ENCODE results near the gene OMG. TPM values are rescaled to one million over a fixed set of nuclear protein-coding genes. Genes with fewer than 3 reads are reported as not detected.
"Not testable (repeated sequence)": the region's sequence is repeated elsewhere in the genome, so short reads cannot be mapped to it uniquely, and the experiment has no call there.

Gene OMG
- total RNA-seq, 1 donor from 2014 or later = not detected

DNA sequence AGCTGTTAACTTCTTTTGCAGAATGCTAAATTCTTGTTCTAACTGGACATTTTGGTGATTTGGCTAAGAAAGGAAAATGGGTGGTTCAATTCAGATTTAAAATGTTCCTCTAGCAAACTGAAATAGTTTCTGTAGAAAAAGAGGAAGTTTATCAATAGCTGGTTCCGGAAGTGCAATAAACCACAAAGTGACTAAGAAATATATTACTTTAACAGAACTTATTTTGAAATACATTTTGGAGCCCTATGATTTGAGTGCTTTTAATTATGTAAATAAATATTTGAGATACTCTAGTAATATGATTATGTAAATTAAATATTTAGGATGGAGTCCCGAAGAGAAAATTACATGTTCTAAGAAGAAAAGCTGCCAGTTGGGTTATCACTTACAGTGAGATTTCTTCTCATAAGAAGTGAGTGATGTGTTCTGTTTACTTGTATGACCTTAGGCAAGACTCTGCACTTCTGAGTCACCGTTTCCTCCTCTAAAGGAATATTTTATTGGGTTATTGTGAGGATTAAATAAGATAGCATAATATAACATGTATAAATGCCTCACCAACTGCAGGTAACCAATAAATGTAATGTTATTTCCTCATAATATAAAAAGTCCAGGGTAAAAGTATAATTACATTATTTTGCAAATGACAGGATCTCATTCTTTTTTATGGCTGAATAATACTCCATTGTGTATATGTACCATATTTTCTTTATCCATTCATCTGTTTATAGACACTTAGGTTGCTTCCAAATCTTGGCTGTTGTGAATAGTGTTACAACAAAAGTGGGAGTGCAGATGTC, 17.1 kb upstream of the OMG start, which contains the start of gene EVI2B:
Gene EVI2B, minus strand, starts transcription at position 73 of the 800 bp plus-strand sequence. CDS start 8,445 bp downstream, outside the sequence.
- Mint-ChIP-seq H3K27me3 (ENCODE audit: unreplicated experiment) (peaks cover 1% of the 10 kb centered on the region), H3K36me3 (ENCODE audit: low read depth, unreplicated experiment) (peaks cover 5% of the 10 kb centered on the region), H3K27ac (ENCODE audit: unreplicated experiment) (no peak within 1 kb of the TSS), H3K9me3 (ENCODE audit: unreplicated experiment) (no peaks in the 10 kb centered on the region), H3K4me3 (ENCODE audit: unreplicated experiment) (no peak within 1 kb of the TSS), H3K4me1 (ENCODE audit: unreplicated experiment) (peaks cover 17% of the 10 kb centered on the region)
- TF ChIP-seq, protein P1, sequence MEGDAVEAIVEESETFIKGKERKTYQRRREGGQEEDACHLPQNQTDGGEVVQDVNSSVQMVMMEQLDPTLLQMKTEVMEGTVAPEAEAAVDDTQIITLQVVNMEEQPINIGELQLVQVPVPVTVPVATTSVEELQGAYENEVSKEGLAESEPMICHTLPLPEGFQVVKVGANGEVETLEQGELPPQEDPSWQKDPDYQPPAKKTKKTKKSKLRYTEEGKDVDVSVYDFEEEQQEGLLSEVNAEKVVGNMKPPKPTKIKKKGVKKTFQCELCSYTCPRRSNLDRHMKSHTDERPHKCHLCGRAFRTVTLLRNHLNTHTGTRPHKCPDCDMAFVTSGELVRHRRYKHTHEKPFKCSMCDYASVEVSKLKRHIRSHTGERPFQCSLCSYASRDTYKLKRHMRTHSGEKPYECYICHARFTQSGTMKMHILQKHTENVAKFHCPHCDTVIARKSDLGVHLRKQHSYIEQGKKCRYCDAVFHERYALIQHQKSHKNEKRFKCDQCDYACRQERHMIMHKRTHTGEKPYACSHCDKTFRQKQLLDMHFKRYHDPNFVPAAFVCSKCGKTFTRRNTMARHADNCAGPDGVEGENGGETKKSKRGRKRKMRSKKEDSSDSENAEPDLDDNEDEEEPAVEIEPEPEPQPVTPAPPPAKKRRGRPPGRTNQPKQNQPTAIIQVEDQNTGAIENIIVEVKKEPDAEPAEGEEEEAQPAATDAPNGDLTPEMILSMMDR (IDR thresholded peaks at IDR 0.05; ENCODE audit: unreplicated experiment) = no peak
- DNase-seq (ENCODE audit: low spot score) = no peak

DNA sequence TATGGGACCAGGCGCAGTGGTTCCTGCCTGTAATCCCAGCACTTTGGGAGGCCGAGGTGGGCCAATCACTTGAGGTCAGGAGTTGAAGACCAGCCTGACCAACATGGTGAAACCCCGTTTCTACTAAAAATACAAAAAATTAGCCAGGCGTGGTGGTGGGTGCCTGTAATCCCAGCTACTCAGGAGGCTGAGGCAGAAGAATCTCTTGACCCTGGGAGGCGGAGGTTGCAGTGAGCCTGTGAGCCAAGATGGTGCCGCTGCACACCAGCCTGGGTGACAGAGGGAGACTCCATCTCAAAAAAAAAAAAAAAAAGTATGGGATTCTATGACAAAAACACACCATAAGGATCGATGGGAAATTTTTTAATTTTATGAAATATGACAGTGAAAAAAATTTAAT, 15.2 kb upstream of the OMG start:
- H3K4me3 Mint-ChIP-seq (ENCODE audit: unreplicated experiment); H3K9me3 Mint-ChIP-seq (ENCODE audit: unreplicated experiment); H3K27me3 Mint-ChIP-seq (ENCODE audit: unreplicated experiment); H3K27ac Mint-ChIP-seq (ENCODE audit: unreplicated experiment); H3K36me3 Mint-ChIP-seq (ENCODE audit: low read depth, unreplicated experiment); DNase-seq (ENCODE audit: low spot score); H3K4me1 Mint-ChIP-seq (ENCODE audit: unreplicated experiment): not testable (repeated sequence)

- Mint-ChIP-seq H3K36me3 (ENCODE audit: low read depth, unreplicated experiment) (peaks cover 5% of the 10 kb centered on the region), H3K9me3 (ENCODE audit: unreplicated experiment) (no peaks in the 10 kb centered on the region), H3K4me1 (ENCODE audit: unreplicated experiment) (peaks cover 10% of the 10 kb centered on the region), H3K27ac (ENCODE audit: unreplicated experiment) (no peak overlapping the region), H3K4me3 (ENCODE audit: unreplicated experiment) (no peak overlapping the region), H3K27me3 (ENCODE audit: unreplicated experiment) (peaks cover 1% of the 10 kb centered on the region)
- DNase-seq (ENCODE audit: low spot score) = no peak
- TF ChIP-seq, protein P1 (IDR thresholded peaks at IDR 0.05; ENCODE audit: unreplicated experiment) = no peak
Observed at GRCh38 chr17:31311526-31311925, 14.5 kb upstream of the OMG start.

DNA sequence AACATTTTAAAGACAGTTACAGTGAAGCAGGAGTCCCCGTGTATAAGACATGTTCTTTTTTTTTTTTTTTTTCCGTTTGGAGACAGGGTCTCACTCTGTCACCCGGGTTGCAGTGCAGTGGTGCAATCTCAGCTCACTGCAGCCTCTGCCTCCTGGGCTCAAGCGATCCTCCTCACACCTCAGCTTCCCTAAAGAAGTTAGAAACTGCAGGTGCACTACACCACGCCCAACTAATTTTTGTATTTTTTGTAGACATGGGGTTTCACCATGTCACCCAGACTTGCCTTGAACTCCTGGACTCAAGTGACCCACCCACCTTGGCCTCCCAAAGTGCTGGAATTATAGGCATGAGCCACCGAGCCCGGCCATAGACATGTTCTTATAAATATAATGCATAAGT, 13.8 kb upstream of the OMG start:
- no peak overlapping the region for H3K4me3 Mint-ChIP-seq (ENCODE audit: unreplicated experiment)
- TF ChIP-seq, protein P1 (IDR thresholded peaks at IDR 0.05; ENCODE audit: unreplicated experiment) = no peak
- no peaks in the 10 kb centered on the region for H3K9me3 Mint-ChIP-seq (ENCODE audit: unreplicated experiment)
- H3K27ac Mint-ChIP-seq (ENCODE audit: unreplicated experiment) = no peak overlapping the region
- no peak for DNase-seq (ENCODE audit: low spot score)
- peaks cover 10% of the 10 kb centered on the region for H3K4me1 Mint-ChIP-seq (ENCODE audit: unreplicated experiment)
- H3K27me3 Mint-ChIP-seq (ENCODE audit: unreplicated experiment) = peaks cover 1% of the 10 kb centered on the region
- H3K36me3 Mint-ChIP-seq (ENCODE audit: low read depth, unreplicated experiment) = peaks cover 5% of the 10 kb centered on the region

DNA sequence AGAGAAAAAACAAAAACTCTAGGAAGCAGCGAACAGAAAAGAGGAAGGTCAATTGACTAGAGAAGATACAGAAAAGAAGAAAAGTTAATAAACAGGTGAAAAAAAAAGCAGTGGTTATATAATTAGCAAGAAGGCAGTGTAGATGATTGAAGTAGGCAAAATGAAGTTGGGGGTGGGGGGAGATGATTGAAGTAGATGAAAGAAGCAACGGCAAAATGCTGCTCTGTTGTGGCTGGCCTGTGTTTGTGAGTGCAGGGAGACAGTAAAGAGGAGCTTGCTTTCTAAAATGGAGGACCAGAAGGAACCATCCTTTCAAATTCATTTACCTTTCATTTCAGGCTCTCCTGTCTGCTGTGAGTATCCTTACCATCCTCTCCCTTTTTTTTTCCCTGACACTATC, 13.2 kb upstream of the OMG start:
- no peak for DNase-seq (ENCODE audit: low spot score)
- Mint-ChIP-seq H3K27ac (ENCODE audit: unreplicated experiment) (no peak overlapping the region), H3K9me3 (ENCODE audit: unreplicated experiment) (no peaks in the 10 kb centered on the region), H3K4me1 (ENCODE audit: unreplicated experiment) (peaks cover 10% of the 10 kb centered on the region), H3K4me3 (ENCODE audit: unreplicated experiment) (peak overlapping the region; percentile 44), H3K36me3 (ENCODE audit: low read depth, unreplicated experiment) (peaks cover 5% of the 10 kb centered on the region), H3K27me3 (ENCODE audit: unreplicated experiment) (peaks cover 1% of the 10 kb centered on the region)
- TF ChIP-seq, protein P1 (IDR thresholded peaks at IDR 0.05; ENCODE audit: unreplicated experiment) = no peak

Data from endothelial cell (in vitro differentiated cells).